ENCODE measurements around the gene TNS3.

TNS3 gene

DNA sequence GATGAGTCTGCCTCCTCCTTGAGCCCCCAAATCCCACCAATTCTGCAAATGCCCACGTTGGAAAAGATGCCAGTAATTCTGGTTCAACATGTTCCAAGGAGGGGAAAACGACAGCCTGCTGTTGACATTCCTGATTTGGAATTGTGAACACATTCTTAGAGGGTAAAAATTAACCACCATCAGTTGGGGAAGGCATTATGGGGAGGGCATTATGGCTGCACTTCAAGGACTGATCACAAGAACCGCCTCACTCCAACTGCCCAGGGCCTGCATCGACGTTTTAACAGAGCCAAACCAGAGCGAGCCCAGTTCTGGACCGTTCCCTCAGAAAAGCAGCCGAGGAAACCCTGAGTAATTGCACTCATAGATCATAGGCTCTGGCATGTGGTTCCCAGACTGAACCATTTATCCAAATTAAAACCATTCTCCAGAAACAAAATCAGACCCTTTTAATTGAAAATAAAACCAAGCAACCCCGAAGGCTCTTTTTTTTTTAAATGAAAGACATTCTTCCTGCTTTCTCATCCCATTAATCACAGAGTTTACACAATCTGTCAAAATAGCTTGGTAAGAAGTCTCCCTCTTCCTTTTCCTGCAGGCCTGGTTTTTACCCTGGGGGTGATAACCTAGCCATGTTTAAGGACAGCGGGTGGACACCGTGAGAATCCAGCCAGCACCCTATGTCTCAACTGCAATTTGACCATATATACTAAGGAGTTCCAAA lies 8.0 kb downstream of the TNS3 start:
- TF ChIP-seq CTCF (IDR thresholded peaks at IDR 0.05; ENCODE audit: low read depth, low read length) = no peak; the same call in 1 of the 2 replicates
- DNase-seq (ENCODE audit: extremely low read depth, low read depth) = peak; percentile 93

- no peak for TF ChIP-seq CTCF (IDR thresholded peaks at IDR 0.05; ENCODE audit: low read depth, low read length)
- no peak for DNase-seq (ENCODE audit: extremely low read depth, low read depth)
These were observed 8.8 kb downstream of the TNS3 start for GRCh38 chr7:47572939-47573757.

- no peak for DNase-seq (ENCODE audit: extremely low read depth, low read depth)
- TF ChIP-seq CTCF (IDR thresholded peaks at IDR 0.05; ENCODE audit: low read depth, low read length) = no peak
These were observed 9.8 kb downstream of the TNS3 start for GRCh38 chr7:47572094-47572445.

- no peak; the same call in 1 of the 2 replicates for TF ChIP-seq CTCF (IDR thresholded peaks at IDR 0.05; ENCODE audit: low read depth, low read length)
- peak; percentile 86 for DNase-seq (ENCODE audit: extremely low read depth, low read depth)
These were observed 10.4 kb downstream of the TNS3 start for GRCh38 chr7:47571331-47572093.

GRCh38 chr7:47570649-47571050 lies 11.3 kb downstream of the TNS3 start:
- no peak for DNase-seq (ENCODE audit: extremely low read depth, low read depth)
- TF ChIP-seq CTCF (IDR thresholded peaks at IDR 0.05; ENCODE audit: low read depth, low read length) = no peak

- no peak for TF ChIP-seq CTCF (IDR thresholded peaks at IDR 0.05; ENCODE audit: low read depth, low read length)
- DNase-seq (ENCODE audit: extremely low read depth, low read depth) = no peak
These were observed 13.4 kb downstream of the TNS3 start for GRCh38 chr7:47568547-47568946.

Measured in AG09319 (cell line).